LNCAP (cell line): ENCODE results near the gene CDADC1.

ENCODE experiments used
- TF ChIP-seq, protein P1 (sequence below): fragments of 450-650 bp; IDR thresholded peaks from 2 replicates; pipeline ENCODE4 v1.5.1; 2017; ENCODE audit warnings: mild to moderate bottlenecking

CDADC1 gene

DNA sequence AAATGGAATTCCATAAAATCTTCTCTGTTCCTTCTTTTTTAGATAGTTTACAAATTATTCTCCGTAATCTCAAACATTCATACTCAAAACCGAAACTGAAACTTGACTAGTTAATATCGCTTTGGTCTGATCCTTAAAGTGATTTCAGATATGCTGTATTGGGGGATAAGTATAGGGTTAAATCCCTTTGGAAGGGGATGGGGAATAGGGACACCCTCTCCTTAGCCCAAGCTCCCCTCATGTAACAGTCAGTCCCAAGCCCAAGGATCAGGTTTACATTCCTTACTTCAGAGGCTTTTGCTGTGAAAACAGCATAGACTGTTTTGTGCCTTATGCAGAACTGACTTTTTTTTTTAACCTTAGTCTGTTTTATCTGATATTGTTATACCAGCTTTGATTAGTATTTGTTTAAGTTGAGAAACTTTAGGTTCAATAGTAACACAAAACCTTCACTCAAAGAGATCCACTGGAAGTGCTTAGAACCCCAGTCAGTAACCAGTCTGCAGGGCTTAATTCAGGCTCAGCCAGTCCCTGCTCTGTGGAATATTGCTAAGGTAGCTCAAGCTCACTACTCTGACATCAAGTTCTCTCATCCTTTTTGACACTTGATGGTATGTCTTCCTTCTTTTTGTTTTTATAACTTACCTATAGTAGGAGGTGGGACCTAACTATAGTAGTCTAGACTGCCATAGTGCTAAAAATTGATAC is 10.5 kb downstream of the CDADC1 start:
- TF ChIP-seq, protein P1, sequence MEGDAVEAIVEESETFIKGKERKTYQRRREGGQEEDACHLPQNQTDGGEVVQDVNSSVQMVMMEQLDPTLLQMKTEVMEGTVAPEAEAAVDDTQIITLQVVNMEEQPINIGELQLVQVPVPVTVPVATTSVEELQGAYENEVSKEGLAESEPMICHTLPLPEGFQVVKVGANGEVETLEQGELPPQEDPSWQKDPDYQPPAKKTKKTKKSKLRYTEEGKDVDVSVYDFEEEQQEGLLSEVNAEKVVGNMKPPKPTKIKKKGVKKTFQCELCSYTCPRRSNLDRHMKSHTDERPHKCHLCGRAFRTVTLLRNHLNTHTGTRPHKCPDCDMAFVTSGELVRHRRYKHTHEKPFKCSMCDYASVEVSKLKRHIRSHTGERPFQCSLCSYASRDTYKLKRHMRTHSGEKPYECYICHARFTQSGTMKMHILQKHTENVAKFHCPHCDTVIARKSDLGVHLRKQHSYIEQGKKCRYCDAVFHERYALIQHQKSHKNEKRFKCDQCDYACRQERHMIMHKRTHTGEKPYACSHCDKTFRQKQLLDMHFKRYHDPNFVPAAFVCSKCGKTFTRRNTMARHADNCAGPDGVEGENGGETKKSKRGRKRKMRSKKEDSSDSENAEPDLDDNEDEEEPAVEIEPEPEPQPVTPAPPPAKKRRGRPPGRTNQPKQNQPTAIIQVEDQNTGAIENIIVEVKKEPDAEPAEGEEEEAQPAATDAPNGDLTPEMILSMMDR: no peak

DNA sequence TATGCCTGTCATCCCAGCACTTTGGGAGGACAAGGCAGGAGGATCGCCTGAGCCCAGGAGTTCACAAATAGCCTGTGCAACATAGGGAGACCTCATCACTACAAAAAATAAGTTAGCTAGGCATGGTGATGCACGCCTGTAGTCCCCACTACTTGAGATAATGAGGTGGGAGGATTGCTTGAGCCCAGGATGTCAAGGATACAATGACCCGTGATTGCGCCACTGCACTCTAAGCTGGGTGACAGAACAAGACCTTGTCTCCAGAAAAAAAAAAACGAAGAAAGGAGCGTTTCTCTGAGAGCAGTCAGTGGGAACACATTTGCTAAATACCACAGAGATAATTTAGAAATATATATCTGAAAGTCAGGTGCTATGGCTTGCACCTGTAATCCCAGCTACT is 11.9 kb downstream of the CDADC1 start:
- TF ChIP-seq, protein P1: no peak

- TF ChIP-seq, protein P1: no peak
Measured at GRCh38 chr13:49262634-49263033, 14.9 kb downstream of the CDADC1 start.

DNA sequence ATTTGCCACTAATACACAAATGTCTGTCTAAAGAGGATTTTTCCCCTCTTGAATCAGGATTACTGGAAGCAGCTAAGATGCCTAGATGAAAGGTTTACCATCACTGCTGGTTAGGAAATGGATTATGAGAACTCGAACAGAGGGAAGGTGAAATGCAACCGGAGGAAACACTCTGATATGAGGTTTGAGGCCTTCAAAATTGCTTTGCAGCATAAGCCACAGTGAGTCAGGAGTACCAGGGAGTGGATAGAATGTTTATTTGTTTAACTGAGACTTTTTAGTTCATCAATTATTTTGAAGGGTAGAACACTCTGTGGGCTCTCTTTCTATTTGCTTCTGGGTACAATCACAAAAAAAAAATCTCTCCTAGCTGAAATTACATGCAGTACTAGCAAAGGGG is 18.1 kb downstream of the CDADC1 start:
- TF ChIP-seq, protein P1: no peak

DNA sequence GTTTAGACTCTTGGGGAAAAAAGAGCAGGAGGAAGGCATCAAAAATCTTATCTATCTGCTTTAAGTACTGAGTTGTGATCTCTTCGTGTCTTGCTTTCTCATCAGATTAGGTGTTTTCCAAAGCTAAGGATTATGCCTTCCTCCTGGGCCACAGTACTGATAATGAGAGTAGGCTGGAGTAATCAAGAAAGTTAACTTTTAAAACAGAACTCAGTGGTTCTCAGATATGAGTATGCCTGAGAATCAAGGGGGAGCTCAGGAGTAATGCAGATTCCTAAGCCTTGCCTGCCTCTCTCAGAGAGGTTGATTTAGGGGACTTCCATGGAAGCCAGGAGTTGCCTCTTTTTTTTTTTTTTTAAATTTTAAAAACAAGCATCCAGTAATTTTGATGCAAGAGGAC is 23.5 kb downstream of the CDADC1 start:
- TF ChIP-seq, protein P1: no peak

DNA sequence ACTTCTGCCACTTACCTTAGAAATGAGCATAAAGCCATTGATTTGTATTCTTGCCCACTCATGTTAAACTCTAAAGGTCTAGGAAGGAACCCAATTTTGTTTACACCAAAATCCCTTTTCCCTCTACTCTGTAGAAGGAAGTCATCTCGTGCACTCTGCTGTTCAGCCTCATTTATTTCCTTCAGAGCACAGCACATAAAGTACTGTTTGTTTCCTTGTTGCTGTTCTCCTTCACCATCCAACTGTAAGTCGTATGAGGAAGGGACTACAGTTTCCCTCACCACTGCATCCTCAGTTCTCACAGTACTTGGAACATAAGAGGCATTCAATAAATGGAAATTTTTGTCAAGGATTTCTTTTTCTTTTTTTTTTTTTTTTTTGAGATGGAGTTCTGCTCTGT is 24.6 kb downstream of the CDADC1 start:
- TF ChIP-seq, protein P1: no peak

- TF ChIP-seq, protein P1: no peak
Measured at GRCh38 chr13:49278211-49278610, 30.5 kb downstream of the CDADC1 start.

DNA sequence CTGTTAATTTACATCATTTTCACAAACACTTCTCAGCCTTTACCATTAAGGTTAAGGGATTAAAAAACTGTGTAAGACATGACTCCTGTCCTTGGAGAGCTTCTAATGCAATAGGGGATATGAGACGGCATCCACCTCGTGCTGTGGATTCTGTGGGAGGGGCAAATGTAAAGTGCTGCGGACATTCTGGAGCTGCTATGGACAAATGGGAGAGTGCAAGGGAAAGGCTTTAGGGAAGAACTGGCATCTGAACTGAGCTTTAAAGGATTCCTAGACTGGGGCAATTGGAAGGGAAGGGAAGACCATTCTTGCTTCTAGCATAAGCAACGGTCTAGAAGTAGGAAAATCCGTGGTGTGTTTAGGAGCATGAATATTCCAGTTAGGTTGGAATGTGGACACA is 31.4 kb downstream of the CDADC1 start:
- TF ChIP-seq, protein P1: no peak
